ENCODE measurements around the gene SEMG1.
A peak's percentile ranks its signal among the peaks of the same experiment; 100 is the strongest.

The SEMG1 gene

GRCh38 chr20:45173522-45173921 is 33.3 kb upstream of the SEMG1 start:
- DNase-seq (ENCODE audit: low spot score) = no peak
- Histone ChIP-seq H3K4me3 (ENCODE audit: severe bottlenecking) (no peak overlapping the region), H3K27me3 (ENCODE audit: insufficient read depth, poor library complexity, severe bottlenecking) (no peaks in the 10 kb centered on the region), H3K4me1 (ENCODE audit: insufficient read depth, poor library complexity, severe bottlenecking) (peaks cover 22% of the 10 kb centered on the region), H3K27ac (ENCODE audit: poor library complexity, severe bottlenecking) (peak overlapping the region; percentile 59), H3K36me3 (ENCODE audit: low read depth) (no peaks in the 10 kb centered on the region), H3K9me3 (ENCODE audit: severe bottlenecking) (no peaks in the 10 kb centered on the region)
- TF ChIP-seq CTCF (IDR thresholded peaks at IDR 0.05; ENCODE audit: poor library complexity, severe bottlenecking) = no peak
- ATAC-seq (ENCODE audit: low read depth) = peak; percentile 14; the same call in 2 of the 3 replicates

DNA sequence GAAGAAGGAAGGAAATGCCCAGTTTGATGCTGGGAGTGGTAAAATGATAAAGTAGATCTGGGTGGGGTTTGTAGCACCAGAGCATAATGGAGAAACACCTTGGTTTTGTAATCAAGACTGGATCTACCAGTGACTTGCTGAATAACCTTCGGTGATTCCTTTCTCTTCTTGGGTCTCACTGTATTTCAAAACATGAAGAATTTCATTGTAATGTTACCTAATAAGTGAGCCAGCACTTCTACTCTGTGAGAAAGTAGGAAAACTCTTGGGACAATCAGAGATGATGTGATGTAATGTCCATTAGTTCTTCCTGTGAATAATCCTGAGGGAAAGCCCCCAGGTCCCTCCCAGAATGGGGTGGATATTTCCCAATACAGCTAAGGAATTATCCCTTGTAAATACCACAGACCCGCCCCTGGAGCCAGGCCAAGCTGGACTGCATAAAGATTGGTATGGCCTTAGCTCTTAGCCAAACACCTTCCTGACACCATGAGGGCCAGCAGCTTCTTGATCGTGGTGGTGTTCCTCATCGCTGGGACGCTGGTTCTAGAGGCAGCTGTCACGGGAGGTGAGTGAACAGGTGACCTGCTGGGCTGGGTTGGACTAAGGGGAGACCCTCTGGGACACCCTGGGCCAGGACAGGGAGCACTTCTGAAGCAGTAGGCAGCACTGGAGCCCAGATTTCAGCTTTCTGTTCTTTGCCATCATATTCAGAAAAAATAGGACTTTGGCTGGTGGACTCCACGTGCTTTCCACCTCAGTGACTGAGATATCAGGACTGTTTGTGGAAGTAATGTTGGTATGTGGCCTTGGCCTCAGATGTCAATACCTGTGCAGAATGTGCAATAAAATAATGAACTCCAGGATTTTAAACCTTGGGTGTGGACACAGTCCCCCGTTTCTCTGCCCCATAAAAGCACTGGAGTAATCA is 32.1 kb upstream of the SEMG1 start, which contains the start of gene PI3:
TSS of gene PI3 (plus strand) at position 469 of the 931 bp plus-strand sequence. CDS start at position 490, 21 bp downstream.
- no peaks in the 10 kb centered on the region for H3K36me3 ChIP-seq (ENCODE audit: low read depth)
- H3K27ac ChIP-seq (ENCODE audit: poor library complexity, severe bottlenecking) = peak within 1 kb of the TSS; percentile 59
- peaks cover 22% of the 10 kb centered on the region for H3K4me1 ChIP-seq (ENCODE audit: insufficient read depth, poor library complexity, severe bottlenecking)
- no peaks in the 10 kb centered on the region for H3K9me3 ChIP-seq (ENCODE audit: severe bottlenecking)
- DNase-seq (ENCODE audit: low spot score) = peak; percentile 100
- no peak for TF ChIP-seq CTCF (IDR thresholded peaks at IDR 0.05; ENCODE audit: poor library complexity, severe bottlenecking)
- no peaks in the 10 kb centered on the region for H3K27me3 ChIP-seq (ENCODE audit: insufficient read depth, poor library complexity, severe bottlenecking)
- no peak within 1 kb of the TSS for H3K4me3 ChIP-seq (ENCODE audit: severe bottlenecking)
- peak; percentile 87 for ATAC-seq (ENCODE audit: low read depth)

DNA sequence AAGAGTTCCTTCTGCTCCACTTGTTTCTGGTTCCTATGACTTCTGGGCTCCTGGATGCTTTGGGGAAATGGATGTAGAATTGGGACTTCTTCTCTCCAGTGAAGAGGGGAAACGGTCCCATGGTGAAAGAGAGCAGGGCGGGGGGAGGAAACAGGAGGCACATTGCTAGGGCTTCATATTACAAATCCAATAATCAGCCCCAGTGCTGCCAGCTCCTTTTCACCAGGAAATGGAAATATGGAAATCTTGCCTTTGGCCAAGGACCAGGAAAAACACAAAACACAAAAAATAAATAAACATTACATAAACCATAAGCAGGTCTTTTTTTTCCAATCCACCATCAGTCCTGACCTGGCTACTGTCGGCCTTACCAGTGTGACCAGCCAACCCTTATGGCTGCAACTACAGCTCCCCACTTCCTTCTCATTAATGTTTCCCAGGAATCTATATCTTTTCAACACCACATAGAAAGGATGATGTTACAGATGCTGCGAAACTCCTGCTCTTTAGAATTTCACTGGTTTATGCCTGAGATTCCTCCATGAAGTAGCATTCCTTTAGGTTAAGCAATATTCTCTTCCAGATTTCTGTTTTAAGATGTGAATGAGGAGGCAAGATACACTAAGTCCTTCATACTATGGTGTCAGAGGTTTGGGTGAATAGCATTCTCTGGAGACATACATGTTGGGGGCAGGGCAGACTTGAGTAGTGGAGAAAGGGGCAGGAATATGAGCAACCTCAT is 30.1 kb upstream of the SEMG1 start:
- no peak for TF ChIP-seq CTCF (IDR thresholded peaks at IDR 0.05; ENCODE audit: poor library complexity, severe bottlenecking)
- ATAC-seq (ENCODE audit: low read depth) (no peak), DNase-seq (ENCODE audit: low spot score) (no peak)
- Histone ChIP-seq H3K9me3 (ENCODE audit: severe bottlenecking) (no peaks in the 10 kb centered on the region), H3K36me3 (ENCODE audit: low read depth) (no peaks in the 10 kb centered on the region), H3K4me3 (ENCODE audit: severe bottlenecking) (no peak overlapping the region), H3K27ac (ENCODE audit: poor library complexity, severe bottlenecking) (no peak overlapping the region), H3K27me3 (ENCODE audit: insufficient read depth, poor library complexity, severe bottlenecking) (no peaks in the 10 kb centered on the region), H3K4me1 (ENCODE audit: insufficient read depth, poor library complexity, severe bottlenecking) (peaks cover 22% of the 10 kb centered on the region)

GRCh38 chr20:45179166-45179565 is 27.7 kb upstream of the SEMG1 start:
- no peaks in the 10 kb centered on the region for H3K36me3 ChIP-seq (ENCODE audit: low read depth)
- no peak for TF ChIP-seq CTCF (IDR thresholded peaks at IDR 0.05; ENCODE audit: poor library complexity, severe bottlenecking)
- no peaks in the 10 kb centered on the region for H3K9me3 ChIP-seq (ENCODE audit: severe bottlenecking)
- no peak overlapping the region for H3K4me3 ChIP-seq (ENCODE audit: severe bottlenecking)
- ATAC-seq (ENCODE audit: low read depth) (no peak), DNase-seq (ENCODE audit: low spot score) (no peak)
- H3K27ac ChIP-seq (ENCODE audit: poor library complexity, severe bottlenecking) = no peak overlapping the region
- H3K4me1 ChIP-seq (ENCODE audit: insufficient read depth, poor library complexity, severe bottlenecking) = peaks cover 14% of the 10 kb centered on the region
- no peaks in the 10 kb centered on the region for H3K27me3 ChIP-seq (ENCODE audit: insufficient read depth, poor library complexity, severe bottlenecking)
